Neuronal stem cell (in vitro differentiated cells): ENCODE results near the gene TLDC2.
"Not testable (repeated sequence)": the region's sequence is repeated elsewhere in the genome, so short reads cannot be mapped to it uniquely, and the experiment has no call there.

Experiments used
- DNase-seq: peaks from one replicate; pipeline ENCODE4 v3.0.0-alpha.2; 2013; ENCODE audit warnings: low spot score
- H2AFZ ChIP-seq: one replicate; pipeline ENCODE4 v1.6.1; 2013; ENCODE audit warnings: mild to moderate bottlenecking, low read length, inconsistent platforms
- H2AK5ac ChIP-seq: 2 replicates; pipeline ENCODE4 v1.6.1; 2013; ENCODE audit warnings: low read depth, mild to moderate bottlenecking, inconsistent platforms, low read length, moderate library complexity, mixed read lengths
- H2BK120ac ChIP-seq: 2 replicates; pipeline ENCODE4 v1.6.1; 2013; ENCODE audit warnings: low read depth, mild to moderate bottlenecking, inconsistent platforms, low read length, moderate library complexity, mixed read lengths
- H2BK12ac ChIP-seq: one replicate; pipeline ENCODE4 v1.6.1; 2013; ENCODE audit warnings: low read length, inconsistent platforms
- H2BK15ac ChIP-seq: 2 replicates; pipeline ENCODE4 v1.6.1; 2013; ENCODE audit warnings: mild to moderate bottlenecking, low read length, inconsistent platforms, mixed read lengths
- H2BK5ac ChIP-seq: one replicate; pipeline ENCODE4 v1.6.1; 2013; ENCODE audit warnings: inconsistent platforms, mild to moderate bottlenecking, low read length, moderate library complexity
- H3K14ac ChIP-seq: one replicate; pipeline ENCODE4 v1.6.1; 2013; ENCODE audit warnings: low read length, inconsistent platforms
- H3K18ac ChIP-seq: 2 replicates; pipeline ENCODE4 v1.6.1; 2013; ENCODE audit warnings: low read length, inconsistent platforms
- H3K23ac ChIP-seq: 2 replicates; pipeline ENCODE4 v1.6.1; 2013; ENCODE audit warnings: low read depth, mild to moderate bottlenecking, mixed read lengths, low read length, inconsistent platforms; ENCODE audit not compliant: poor library complexity
- H3K27ac ChIP-seq: replicated peaks from 3 replicates; pipeline ENCODE4 v1.5.1; 2013; ENCODE audit warnings: low read length, inconsistent platforms
- H3K27me3 ChIP-seq, 3 experiments: 2 replicates each; pipeline ENCODE4 v1.6.1; 2013; ENCODE audit warnings: low read length in 3 of 3, mild to moderate bottlenecking in 2 of 3, inconsistent platforms in 1 of 3, low read depth in 1 of 3, mixed read lengths in 1 of 3, moderate library complexity in 1 of 3; ENCODE audit not compliant: control insufficient read depth in 3 of 3, insufficient read depth in 3 of 3
- H3K36me3 ChIP-seq, 2 donors: replicated peaks in 1 of 2; 2 replicates each; pipeline ENCODE4 v1.6.1; 2013; ENCODE audit warnings: low read length in 2 of 2; ENCODE audit not compliant: control insufficient read depth in 2 of 2, insufficient read depth in 2 of 2
- H3K4ac ChIP-seq: 2 replicates; pipeline ENCODE4 v1.6.1; 2013; ENCODE audit warnings: inconsistent platforms, mild to moderate bottlenecking, low read length, moderate library complexity
- H3K4me1 ChIP-seq, 2 donors: 1 replicate in 1 of 2; 2 replicates in 1 of 2; pipeline ENCODE4 v1.6.1; 2013; ENCODE audit warnings: low read length in 2 of 2, low read depth in 1 of 2; ENCODE audit not compliant: control insufficient read depth in 2 of 2, insufficient read depth in 1 of 2
- H3K4me2 ChIP-seq: one replicate; pipeline ENCODE4 v1.6.1; 2013; ENCODE audit warnings: mild to moderate bottlenecking, low read length, inconsistent platforms; ENCODE audit not compliant: insufficient read depth, poor library complexity, severe bottlenecking
- H3K4me3 ChIP-seq, 2 donors: 2 replicates each; pipeline ENCODE4 v1.5.1; 2013; ENCODE audit warnings: low read length in 2 of 2, mild to moderate bottlenecking in 2 of 2, inconsistent platforms in 1 of 2, moderate library complexity in 1 of 2
- H3K79me1 ChIP-seq: one replicate; pipeline ENCODE4 v1.6.1; 2013; ENCODE audit warnings: low read depth, mild to moderate bottlenecking, inconsistent platforms, low read length, moderate library complexity
- H3K9ac ChIP-seq: one replicate; pipeline ENCODE4 v1.6.1; 2013; ENCODE audit warnings: mild to moderate bottlenecking, low read depth, low read length, inconsistent platforms; ENCODE audit not compliant: poor library complexity
- H3K9me3 ChIP-seq, 2 donors: replicated peaks in 1 of 2; 2 replicates each; pipeline versions ENCODE3 to v1.6.1; 2013; ENCODE audit warnings: low read length in 2 of 2, mild to moderate bottlenecking in 2 of 2, inconsistent platforms in 1 of 2, low read depth in 1 of 2, mixed read lengths in 1 of 2, moderate library complexity in 1 of 2; ENCODE audit not compliant: control insufficient read depth in 2 of 2, insufficient read depth in 1 of 2
- H4K8ac ChIP-seq: one replicate; pipeline ENCODE4 v1.6.1; 2013; ENCODE audit warnings: low read depth, mild to moderate bottlenecking, inconsistent platforms, low read length, moderate library complexity
- H4K91ac ChIP-seq: one replicate; pipeline ENCODE4 v1.6.1; 2013; ENCODE audit warnings: low read length, low read depth, mild to moderate bottlenecking, inconsistent platforms; ENCODE audit not compliant: poor library complexity
- WGBS, 2 donors: extraction: QIAGEN DNeasy Blood & Tissue Kit; methylation state at CpG; one replicate each; pipeline ENCODE4 v1.1.7; 2013; ENCODE audit warnings: missing lambda C conversion rate in 2 of 2, mixed read lengths in 1 of 2; ENCODE audit not compliant: insufficient read length in 2 of 2, insufficient replicate concordance in 1 of 2; ENCODE audit errors: extremely low coverage in 2 of 2; 5-methylcytosine and 5-hydroxymethylcytosine counted together

TLDC2 gene

GRCh38 chr20:36841030-36841429 is 34.9 kb upstream of the TLDC2 start:
- H3K4me3 ChIP-seq, H3K14ac ChIP-seq, H3K4me1 ChIP-seq, H4K91ac ChIP-seq, H2BK120ac ChIP-seq, H3K27me3 ChIP-seq, H3K9me3 ChIP-seq, H3K18ac ChIP-seq, H4K8ac ChIP-seq, H3K4me2 ChIP-seq, H3K4ac ChIP-seq, H2BK5ac ChIP-seq, H2BK15ac ChIP-seq, H2BK12ac ChIP-seq, H3K23ac ChIP-seq, DNase-seq, H2AK5ac ChIP-seq, H3K27ac ChIP-seq, H3K9ac ChIP-seq, H2AFZ ChIP-seq: not testable (repeated sequence)
- WGBS, 2 donors, result no CpG with 5 or more reads among the region's 9 CpGs
- Histone ChIP-seq H3K36me3 (peaks cover 5 to 33% of the 10 kb centered on the region in 2 donors), H3K79me1 (peaks cover 18% of the 10 kb centered on the region)

DNA sequence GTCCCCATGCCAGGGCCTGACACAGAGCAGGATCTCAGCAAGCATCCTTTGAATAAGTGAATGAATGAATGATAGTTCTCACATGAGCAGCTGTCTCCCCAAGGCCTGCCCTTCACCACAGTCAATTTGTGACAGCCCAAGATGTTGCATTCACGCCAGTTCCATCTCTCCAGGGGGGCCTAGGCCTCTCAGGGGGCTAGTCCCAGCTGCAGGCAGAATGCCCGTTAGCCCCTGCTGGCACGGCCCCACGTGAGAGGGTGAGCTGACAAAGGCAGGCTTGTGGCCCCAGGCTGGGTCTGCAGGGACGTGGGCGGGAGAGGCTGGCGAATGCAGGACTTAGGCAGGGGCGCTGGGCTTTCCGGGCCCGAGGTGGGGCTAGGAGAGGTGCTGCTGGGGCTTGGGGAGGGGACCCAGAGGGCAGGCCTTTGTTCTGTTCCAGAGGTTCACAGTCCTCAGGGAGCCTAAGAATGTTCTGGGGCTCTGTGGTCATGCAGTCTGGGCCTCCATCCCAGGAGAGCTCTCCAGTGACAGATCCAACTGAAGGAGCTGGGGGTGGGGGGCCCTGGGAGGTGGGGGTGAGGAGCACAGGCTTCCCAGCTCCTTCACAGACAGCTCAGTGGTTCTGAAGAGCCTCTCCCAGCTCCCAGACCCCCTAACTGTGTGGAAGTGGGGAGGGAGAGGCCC is 30.5 kb upstream of the TLDC2 start:
- H3K23ac ChIP-seq, result peak overlapping the region; percentile 44
- no peak overlapping the region for H2BK12ac ChIP-seq
- peaks cover 13% of the 10 kb centered on the region for H3K79me1 ChIP-seq
- H3K4me1 ChIP-seq, result peaks cover 0 to 14% of the 10 kb centered on the region in 2 donors
- H3K4ac ChIP-seq, result no peak overlapping the region
- no CpG with 5 or more reads among the region's 10 CpGs for WGBS, 2 donors
- H2BK5ac ChIP-seq, result no peak overlapping the region
- no peak overlapping the region for H3K4me2 ChIP-seq
- H2BK15ac ChIP-seq, result no peak overlapping the region
- H3K9me3 ChIP-seq, result peaks cover 0 to 1% of the 10 kb centered on the region in 2 donors
- H3K9ac ChIP-seq, result peak overlapping the region; percentile 39
- H3K14ac ChIP-seq, result peak overlapping the region; percentile 49
- H3K27ac ChIP-seq, result no peak overlapping the region
- H3K36me3 ChIP-seq, result peaks cover 0 to 8% of the 10 kb centered on the region in 2 donors
- H4K91ac ChIP-seq, result peak overlapping the region; percentile 94
- H3K27me3 ChIP-seq, result no peaks in the 10 kb centered on the region
- no peak overlapping the region for H2BK120ac ChIP-seq
- H3K18ac ChIP-seq, result peak overlapping the region; percentile 70
- peak overlapping the region; percentile 4 for H4K8ac ChIP-seq
- H2AK5ac ChIP-seq, result no peak overlapping the region
- no peak for DNase-seq
- H3K4me3 ChIP-seq, result no peak overlapping the region
- H2AFZ ChIP-seq, result no peak overlapping the region

DNA sequence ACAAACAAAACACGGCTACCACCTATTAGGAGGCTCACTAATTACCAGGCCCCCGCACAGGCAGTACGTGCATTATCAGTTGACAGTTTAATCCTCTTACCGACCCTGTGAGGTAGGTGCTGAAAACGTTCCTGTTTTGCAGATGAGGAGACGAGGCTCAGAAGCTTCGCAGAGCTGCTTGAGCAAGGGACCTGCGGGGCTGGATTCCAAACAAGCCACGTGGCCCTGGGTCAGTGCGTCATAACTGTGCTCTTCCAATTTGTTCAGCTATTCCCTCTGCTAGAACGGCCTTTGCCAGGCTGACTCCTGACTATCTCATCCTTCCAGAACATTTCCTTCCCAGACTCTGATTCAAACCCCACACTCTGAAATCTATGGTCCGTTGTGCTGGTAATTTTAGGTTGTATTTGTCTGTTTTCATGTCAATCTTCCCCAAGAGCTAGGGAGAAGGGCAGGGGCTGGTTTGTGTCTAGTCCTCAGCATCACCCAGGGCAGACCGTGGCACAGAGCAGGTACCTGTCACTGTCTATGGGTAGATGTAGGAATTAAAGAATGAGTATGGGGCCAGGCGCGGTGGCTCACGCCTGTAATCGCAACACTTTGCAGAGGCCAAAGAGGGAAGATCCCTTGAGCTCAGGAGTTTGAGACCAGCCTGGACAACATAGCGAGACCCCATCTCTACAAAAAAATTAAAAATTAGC is 28.8 kb upstream of the TLDC2 start:
- no peak overlapping the region for H3K9ac ChIP-seq
- no peak overlapping the region for H2BK120ac ChIP-seq
- no peak overlapping the region for H4K8ac ChIP-seq
- no peak overlapping the region for H3K18ac ChIP-seq
- H2AFZ ChIP-seq, result no peak overlapping the region
- H3K23ac ChIP-seq, result peak overlapping the region; percentile 51
- no peak overlapping the region for H2BK5ac ChIP-seq
- H2BK12ac ChIP-seq, result no peak overlapping the region
- DNase-seq, result no peak
- no peak overlapping the region for H4K91ac ChIP-seq
- peaks cover 0 to 22% of the 10 kb centered on the region in 2 donors for H3K36me3 ChIP-seq
- no peak overlapping the region for H3K4ac ChIP-seq
- H3K14ac ChIP-seq, result no peak overlapping the region
- peaks cover 13% of the 10 kb centered on the region for H3K79me1 ChIP-seq
- H3K4me3 ChIP-seq, result no peak overlapping the region
- H3K4me2 ChIP-seq, result no peak overlapping the region
- no CpG with 5 or more reads among the region's 18 CpGs for WGBS, 2 donors
- H3K27me3 ChIP-seq, result no peaks in the 10 kb centered on the region
- peaks cover 0 to 14% of the 10 kb centered on the region in 2 donors for H3K4me1 ChIP-seq
- peak overlapping the region; percentile 39 for H3K27ac ChIP-seq
- peaks cover 6 to 12% of the 10 kb centered on the region in 2 donors for H3K9me3 ChIP-seq
- no peak overlapping the region for H2BK15ac ChIP-seq
- H2AK5ac ChIP-seq, result no peak overlapping the region

GRCh38 chr20:36847710-36848040 is 28.3 kb upstream of the TLDC2 start:
- Histone ChIP-seq H3K27me3 (no peaks in the 10 kb centered on the region), H3K4me3 (no peak overlapping the region), H3K79me1 (peaks cover 13% of the 10 kb centered on the region), H2BK12ac (no peak overlapping the region), H4K8ac (no peak overlapping the region), H3K9me3 (peaks cover 6 to 12% of the 10 kb centered on the region in 2 donors), H3K4me1 (peaks cover 0 to 14% of the 10 kb centered on the region in 2 donors), H2AFZ (no peak overlapping the region), H4K91ac (no peak overlapping the region), H2BK5ac (no peak overlapping the region), H2BK120ac (no peak overlapping the region), H3K18ac (no peak overlapping the region), H3K4ac (no peak overlapping the region), H2BK15ac (no peak overlapping the region), H3K23ac (no peak overlapping the region), H3K36me3 (peaks cover 0 to 22% of the 10 kb centered on the region in 2 donors), H2AK5ac (no peak overlapping the region), H3K4me2 (no peak overlapping the region), H3K27ac (no peak overlapping the region), H3K14ac (no peak overlapping the region), H3K9ac (no peak overlapping the region)
- WGBS, 2 donors, result no CpG with 5 or more reads among the region's 1 CpG
- no peak for DNase-seq
